Omental fat pad (tissue), 4 donors: ENCODE data around the gene RAE1. TPM values are rescaled to one million over a fixed set of nuclear protein-coding genes. Genes with fewer than 3 reads are reported as not detected.

Experiments
- ATAC-seq: fragments of 150-250 bp; one replicate; pipeline ENCODE4 v1.9.1; 2016; ENCODE audit warnings: mild to moderate bottlenecking, moderate library complexity; ENCODE audit not compliant: low FRiP score
- DNase-seq: peaks from one replicate; pipeline ENCODE4 v3.0.0-alpha.2; 2019; ENCODE audit warnings: low spot score
- CTCF ChIP-seq, 3 donors: fragments of 450-650 bp; IDR thresholded peaks; one replicate each; pipeline ENCODE4 v1.5.1; 2016 to 2017; ENCODE audit warnings: antibody characterized with exemption in 3 of 3, mild to moderate bottlenecking in 3 of 3, moderate library complexity in 2 of 3
- total RNA-seq, 4 donors: library from RNA; depleted of rRNA; stranded (reverse); fragments of >200 nt; gene quantifications; one replicate each; pipeline ENCODE4 v1.1.0, GENCODE V29; 2016

The RAE1 gene
- total RNA-seq, 4 donors from 2014 or later: 13.9 to 32.9 (median 17.2) TPM

DNA sequence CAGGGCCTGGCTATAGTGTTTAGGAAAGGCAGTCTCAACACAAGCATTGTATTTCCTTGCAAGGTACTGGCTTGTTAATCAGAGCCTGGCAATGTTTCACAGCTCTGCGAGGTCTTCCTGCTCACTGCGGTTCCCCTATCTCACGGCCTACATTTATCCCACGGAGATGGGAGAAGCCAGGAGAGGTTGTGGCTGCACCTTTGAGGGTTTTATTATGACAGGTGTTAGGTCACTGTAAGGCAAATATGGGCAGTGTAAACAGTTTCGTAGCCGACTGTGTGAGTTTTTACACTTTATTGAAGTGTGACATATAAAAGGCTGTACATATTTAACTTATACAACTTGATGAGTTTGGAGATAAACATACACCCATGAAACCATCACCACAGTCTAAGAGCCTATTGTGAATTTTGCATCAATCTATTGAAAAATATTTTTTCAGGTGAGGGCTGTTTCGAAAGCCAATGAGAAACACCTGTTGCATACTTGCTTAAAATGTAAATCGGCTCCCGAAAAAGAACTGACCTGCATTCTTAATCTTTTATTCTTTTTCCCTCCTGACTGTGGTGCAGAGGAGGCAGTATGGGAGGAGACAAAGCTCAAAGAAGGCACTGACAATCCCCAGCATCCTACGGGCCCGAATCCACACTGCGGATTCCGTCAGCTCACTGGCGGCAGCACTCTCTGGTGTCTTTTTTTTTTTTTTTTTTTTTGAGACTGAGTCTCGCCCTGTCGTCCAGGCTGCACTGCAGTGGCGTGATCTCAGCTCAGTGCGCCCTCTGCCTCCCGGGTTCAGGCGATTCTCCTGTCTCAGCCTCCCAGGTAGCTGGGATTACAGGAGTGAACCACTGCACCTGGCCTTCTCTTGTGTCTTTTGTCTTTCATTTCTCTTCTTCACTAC is 32.6 kb downstream of the RAE1 start:
- no peak for TF ChIP-seq CTCF (IDR thresholded peaks at IDR 0.05)
- DNase-seq: no peak
- ATAC-seq: no peak

GRCh38 chr20:57384486-57384885 is 33.4 kb downstream of the RAE1 start:
- no peak for TF ChIP-seq CTCF (IDR thresholded peaks at IDR 0.05)
- no peak for DNase-seq
- ATAC-seq: no peak

DNA sequence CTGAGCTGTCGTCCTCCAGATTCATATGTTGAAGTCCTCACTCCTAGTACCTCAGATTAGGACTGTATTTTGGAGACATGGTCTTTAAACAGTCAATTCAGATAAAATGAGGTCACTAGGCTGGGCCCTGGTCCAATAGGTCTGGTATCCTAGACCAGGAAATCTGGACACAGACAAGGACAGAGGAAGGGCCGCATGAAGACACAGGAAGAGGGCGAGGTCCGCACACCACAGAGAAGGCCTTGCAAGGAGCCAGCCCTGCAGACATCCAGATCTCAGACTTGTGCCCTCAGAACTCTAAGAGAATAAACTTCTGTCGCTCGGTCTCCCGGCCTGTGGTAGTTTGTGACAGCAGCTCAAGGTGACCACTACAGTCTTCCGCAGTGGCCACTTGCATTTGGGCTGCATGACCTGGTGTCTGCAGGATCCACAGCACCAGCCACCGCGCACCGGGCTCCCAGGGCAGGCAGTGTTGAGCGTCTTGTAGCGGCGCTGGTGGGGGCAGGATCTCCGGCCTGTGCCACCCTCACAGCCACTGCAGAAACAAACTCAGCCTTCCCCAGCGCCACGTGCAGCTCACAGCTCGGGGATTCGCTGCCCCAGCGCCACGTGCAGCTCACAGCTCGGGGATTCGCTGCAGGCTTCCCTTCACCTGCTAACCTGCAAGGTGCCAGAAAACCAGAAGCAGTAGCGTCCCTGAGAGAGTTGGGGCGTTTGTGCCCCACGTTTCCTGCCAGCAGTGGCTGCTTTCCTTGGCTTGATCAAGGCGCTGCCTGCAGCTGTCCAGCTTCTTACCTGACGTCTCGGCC is 34.1 kb downstream of the RAE1 start:
- ATAC-seq (no peak), DNase-seq (no peak)
- no peak for TF ChIP-seq CTCF (IDR thresholded peaks at IDR 0.05)

- TF ChIP-seq CTCF (IDR thresholded peaks at IDR 0.05): no peak
- no peak for ATAC-seq
- no peak for DNase-seq
Measured at GRCh38 chr20:57385940-57386339, 34.9 kb downstream of the RAE1 start.

DNA sequence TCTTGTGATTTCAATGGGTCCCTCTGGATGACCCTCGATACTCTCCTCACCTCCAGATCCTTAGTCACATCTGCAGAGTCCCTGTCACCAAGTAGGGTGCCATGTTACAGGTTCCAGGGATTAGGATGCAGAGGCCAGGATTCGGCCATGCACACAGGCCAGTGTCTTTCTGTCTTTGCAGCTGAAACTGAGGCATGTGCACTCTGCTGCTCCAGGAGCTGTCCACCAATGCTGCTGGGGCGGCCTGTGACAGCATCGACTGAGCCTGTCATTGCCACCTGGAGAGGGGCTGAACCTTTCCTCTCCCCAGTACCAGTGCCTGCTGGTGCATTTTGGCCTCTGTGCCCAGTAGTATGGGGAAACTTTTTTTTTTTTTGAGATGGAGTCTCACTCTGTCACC is 35.7 kb downstream of the RAE1 start:
- TF ChIP-seq CTCF (IDR thresholded peaks at IDR 0.05): no peak
- no peak for DNase-seq
- no peak for ATAC-seq

DNA sequence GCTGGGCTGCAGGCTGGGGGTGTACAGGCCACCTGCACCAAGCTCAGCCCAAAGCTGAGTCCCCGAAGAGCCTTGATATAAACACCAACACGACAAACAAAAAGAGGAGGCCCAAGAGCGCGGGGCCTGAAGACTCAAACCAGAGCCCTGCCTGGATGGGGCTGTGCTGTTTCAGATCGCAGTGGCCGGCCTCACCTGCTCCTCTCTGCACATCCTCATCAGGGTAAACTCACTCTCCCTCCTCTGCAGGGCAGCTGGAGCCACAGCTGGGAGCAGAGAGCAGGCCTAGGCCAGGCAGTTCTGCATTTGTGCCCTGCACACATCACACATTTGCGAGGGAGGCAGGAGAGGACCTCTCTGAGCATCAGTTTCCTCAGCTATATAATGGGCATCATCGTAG is 36.4 kb downstream of the RAE1 start:
- no peak for DNase-seq
- no peak for TF ChIP-seq CTCF (IDR thresholded peaks at IDR 0.05)
- ATAC-seq: no peak
